DOHH2 (cell line): ENCODE results near the gene JOSD1.

Experiments
- CTCF ChIP-seq: fragments of 200-600 bp; sonication (generic); IDR thresholded peaks from one replicate; pipeline ENCODE4 v1.5.1; 2014; ENCODE audit warnings: antibody characterized with exemption, mild to moderate bottlenecking, low read depth, low read length; ENCODE audit not compliant: poor library complexity, severe bottlenecking
- EZH2phosphoT487 ChIP-seq: fragments of 200-600 bp; sonication (generic); IDR thresholded peaks from 2 replicates; pipeline ENCODE4 v1.6.1; 2017; ENCODE audit warnings: borderline replicate concordance, mild to moderate bottlenecking, antibody characterized with exemption, low read length, moderate library complexity, mixed read lengths

GRCh38 chr22:38733724-38734381 lies 33.1 kb upstream of the JOSD1 start:
- TF ChIP-seq CTCF (no peak), EZH2phosphoT487 (no peak)
